ENCODE results near the gene CCDC124. TPM values are rescaled to one million over a fixed set of nuclear protein-coding genes. Genes with fewer than 3 reads are reported as not detected.
"Not testable (repeated sequence)": the region's sequence is repeated elsewhere in the genome, so short reads cannot be mapped to it uniquely, and the experiment has no call there.

Gene CCDC124
- total RNA-seq, 1 experiment from 2014 or later, result 165 TPM

- Histone ChIP-seq H3K36me3 (ENCODE audit: low read depth, low read length) (no peaks in the 10 kb centered on the region), H3K9me2 (replicated peaks; ENCODE audit: low read length) (no peaks in the 10 kb centered on the region), H3K79me2 (ENCODE audit: low read length) (no peaks in the 10 kb centered on the region), H3K4me3 (ENCODE audit: low read length) (peak overlapping the region; percentile 22; the same call in 1 of the 2 replicates), H2AFZ (ENCODE audit: low read length) (peak overlapping the region; percentile 22; the same call in 1 of the 2 replicates), H3K4me2 (ENCODE audit: low read length) (peak overlapping the region; percentile 72), H3K9ac (ENCODE audit: low read length) (peak overlapping the region; percentile 37), H3K4me1 (ENCODE audit: insufficient read depth, low read length) (peaks cover 14% of the 10 kb centered on the region), H3K27ac (ENCODE audit: low read length) (peak overlapping the region; percentile 73), H4K20me1 (ENCODE audit: low read length) (no peaks in the 10 kb centered on the region), H3F3A (ENCODE audit: low read length, unreplicated experiment) (no peaks in the 10 kb centered on the region), H3K27me3 (ENCODE audit: low read length) (no peaks in the 10 kb centered on the region), H3K9me3 (ENCODE audit: low read length) (no peaks in the 10 kb centered on the region)
- intact Hi-C loops (cut with micrococcal nuclease), result no loop called here
- ChIA-PET CTCF (no interaction called here), POLR2A (ENCODE audit: unreplicated experiment) (no interaction called here)
- ATAC-seq, result peak; percentile 98
- peak; percentile 89 for DNase-seq
- TF ChIP-seq CTCF (conservative IDR thresholded peaks at IDR 0.05; ENCODE audit: low read depth, low read length) (no peak), EZH2phosphoT487 (IDR thresholded peaks at IDR 0.05; ENCODE audit: borderline replicate concordance, low read length) (no peak), EZH2 (IDR thresholded peaks at IDR 0.05; ENCODE audit: low read length, unreplicated experiment) (no peak)
- no TSS peak for BruUV-seq (replicated peaks)
These were observed 16.7 kb upstream of the CCDC124 start for GRCh38 chr19:17915940-17916593.

DNA sequence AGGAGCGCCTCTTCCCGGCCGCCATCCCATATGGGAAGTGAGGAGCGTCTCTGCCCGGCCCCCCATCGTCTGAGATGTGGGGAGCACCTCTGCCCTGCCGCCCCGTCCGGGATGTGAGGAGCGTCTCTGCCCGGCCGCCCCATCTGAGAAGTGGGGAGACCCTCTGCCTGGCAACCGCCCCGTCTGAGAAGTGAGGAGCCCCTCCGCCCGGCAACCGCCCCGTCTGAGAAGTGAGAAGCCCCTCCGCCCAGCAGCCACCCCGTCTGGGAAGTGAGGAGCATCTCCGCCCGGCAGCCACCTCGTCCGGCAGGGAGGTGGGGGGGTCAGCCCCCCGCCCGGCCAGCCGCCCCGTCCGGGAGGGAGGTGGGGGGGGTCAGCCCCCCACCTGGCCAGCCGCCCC is 14.7 kb upstream of the CCDC124 start:
- DNase-seq; POLR2A ChIA-PET (ENCODE audit: unreplicated experiment): not testable (repeated sequence)

DNA sequence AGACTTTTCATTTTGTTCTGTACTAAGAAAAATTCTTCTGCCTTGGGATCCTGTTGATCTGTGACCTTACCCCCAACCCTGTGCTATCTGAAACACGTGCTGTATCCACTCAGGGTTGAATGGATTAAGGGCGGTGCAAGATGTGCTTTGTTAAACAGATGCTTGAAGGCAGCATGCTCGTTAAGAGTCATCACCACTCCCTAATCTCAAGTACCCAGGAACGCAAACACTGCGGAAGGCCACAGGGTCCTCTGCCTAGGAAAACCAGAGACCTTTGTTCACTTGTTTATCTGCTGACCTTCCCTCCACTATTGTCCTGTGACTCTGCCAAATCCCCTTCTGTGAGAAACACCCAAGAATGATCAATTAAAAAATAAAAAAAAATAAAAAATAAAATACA is 13.7 kb upstream of the CCDC124 start:
- POLR2A ChIA-PET (ENCODE audit: unreplicated experiment); H3K27me3 ChIP-seq (ENCODE audit: low read length); ATAC-seq; H3K36me3 ChIP-seq (ENCODE audit: low read depth, low read length); H3K9me3 ChIP-seq (ENCODE audit: low read length); H3F3A ChIP-seq (ENCODE audit: low read length, unreplicated experiment); BruUV-seq (replicated peaks); DNase-seq; H3K9ac ChIP-seq (ENCODE audit: low read length); H3K4me2 ChIP-seq (ENCODE audit: low read length); H3K4me3 ChIP-seq (ENCODE audit: low read length); H4K20me1 ChIP-seq (ENCODE audit: low read length); H2AFZ ChIP-seq (ENCODE audit: low read length); intact Hi-C loops (cut with micrococcal nuclease); H3K27ac ChIP-seq (ENCODE audit: low read length); H3K79me2 ChIP-seq (ENCODE audit: low read length); H3K9me2 ChIP-seq (replicated peaks; ENCODE audit: low read length): not testable (repeated sequence)
- peaks cover 14% of the 10 kb centered on the region for H3K4me1 ChIP-seq (ENCODE audit: insufficient read depth, low read length)
- CTCF ChIA-PET, result interaction anchor here (0.6 kb wide), 1 partner anchor 194 kb away, joined by 3 read pairs; no protein-coding TSS in a partner anchor

More for the DNA sequence above, 14.7 kb upstream of the CCDC124 start:
- BruUV-seq (replicated peaks); H2AFZ ChIP-seq (ENCODE audit: low read length); H3K4me2 ChIP-seq (ENCODE audit: low read length); intact Hi-C loops (cut with micrococcal nuclease); H3F3A ChIP-seq (ENCODE audit: low read length, unreplicated experiment); CTCF ChIA-PET; H4K20me1 ChIP-seq (ENCODE audit: low read length); H3K79me2 ChIP-seq (ENCODE audit: low read length); H3K36me3 ChIP-seq (ENCODE audit: low read depth, low read length); ATAC-seq; H3K27me3 ChIP-seq (ENCODE audit: low read length); H3K9ac ChIP-seq (ENCODE audit: low read length); H3K9me2 ChIP-seq (replicated peaks; ENCODE audit: low read length); H3K27ac ChIP-seq (ENCODE audit: low read length); H3K9me3 ChIP-seq (ENCODE audit: low read length); H3K4me3 ChIP-seq (ENCODE audit: low read length): not testable (repeated sequence)
- peaks cover 14% of the 10 kb centered on the region for H3K4me1 ChIP-seq (ENCODE audit: insufficient read depth, low read length)

GRCh38 chr19:17920527-17920926 is 12.3 kb upstream of the CCDC124 start:
- Histone ChIP-seq H3K36me3 (ENCODE audit: low read depth, low read length) (no peaks in the 10 kb centered on the region), H3K9me3 (ENCODE audit: low read length) (no peaks in the 10 kb centered on the region), H3K27me3 (ENCODE audit: low read length) (no peaks in the 10 kb centered on the region), H3K9ac (ENCODE audit: low read length) (no peak overlapping the region), H3K79me2 (ENCODE audit: low read length) (no peaks in the 10 kb centered on the region), H2AFZ (ENCODE audit: low read length) (no peak overlapping the region), H3K4me1 (ENCODE audit: insufficient read depth, low read length) (peaks cover 12% of the 10 kb centered on the region), H3K9me2 (replicated peaks; ENCODE audit: low read length) (no peaks in the 10 kb centered on the region), H3K27ac (ENCODE audit: low read length) (no peak overlapping the region), H4K20me1 (ENCODE audit: low read length) (no peaks in the 10 kb centered on the region), H3F3A (ENCODE audit: low read length, unreplicated experiment) (no peaks in the 10 kb centered on the region), H3K4me3 (ENCODE audit: low read length) (no peak overlapping the region), H3K4me2 (ENCODE audit: low read length) (no peak overlapping the region)
- DNase-seq (no peak), ATAC-seq (no peak)
- TF ChIP-seq CTCF (conservative IDR thresholded peaks at IDR 0.05; ENCODE audit: low read depth, low read length), result no peak
- no peak for TF ChIP-seq EZH2phosphoT487 (IDR thresholded peaks at IDR 0.05; ENCODE audit: borderline replicate concordance, low read length)
- no peak for TF ChIP-seq EZH2 (IDR thresholded peaks at IDR 0.05; ENCODE audit: low read length, unreplicated experiment)
- ChIA-PET CTCF (no interaction called here), POLR2A (ENCODE audit: unreplicated experiment) (no interaction called here)
- BruUV-seq (replicated peaks), result no TSS peak
- intact Hi-C loops (cut with micrococcal nuclease), result no loop called here

All from PC-3 (cell line).